K562 (cell line): ENCODE results near the gene ZNF687. TPM values are rescaled to one million over a fixed set of nuclear protein-coding genes. Genes with fewer than 3 reads are reported as not detected.

Source experiments
- ATAC-seq: fragments of 200-7000 bp; cut with Tn5 transposase; 3 replicates; pipeline ENCODE4 v1.9.1; 2020; ENCODE audit warnings: moderate library complexity
- BruUV-seq: library from RNA; stranded (reverse); fragments of 400-500 nt; replicated peaks from 2 replicates; lab custom pipeline; 2021; lab: Mats Ljungman, UMichigan
- CTCF ChIA-PET: fragments of 300-600 bp; formaldehyde crosslinking; extraction: SDS; loops from one replicate; lab custom pipeline; 2021; ENCODE audit warnings: low intra/inter-chr PET ratio; lab: Yijun Ruan, JAX
- POLR2A ChIA-PET: fragments of 300-600, 350-650 bp; sonication (Branson Sonifier 250); formaldehyde crosslinking; extraction: SDS; loops from one replicate; lab custom pipeline; 2021; ENCODE audit warnings: antibody characterized with exemption, inconsistent platforms; lab: Yijun Ruan, JAX
- DNase-seq, 4 experiments: peaks; one replicate each; pipeline versions ENCODE4 v3.0.0 to v3.0.0-alpha.2; 2011 to 2018; ENCODE audit warnings: low spot score in 3 of 4, mixed read lengths in 3 of 4; ENCODE audit errors: extremely low read depth in 1 of 4
- FAIRE-seq: peaks from 2 replicates; lab custom pipeline; 2011; peaks lifted over from hg19 to GRCh38; lab: Jason Lieb, UNC
- H2AFZ ChIP-seq: 2 replicates; pipeline ENCODE4 v1.6.0; 2011; ENCODE audit warnings: low read depth, low read length, control low read depth, inconsistent platforms
- H3K27ac ChIP-seq: fragments of 200-600 bp; 3 replicates; pipeline ENCODE4 v1.8.0; 2011; ENCODE audit warnings: low read depth, mild to moderate bottlenecking, control low read depth, inconsistent platforms, low read length, moderate library complexity, mixed read lengths; ENCODE audit errors: extremely low read depth
- H3K27me3 ChIP-seq, 2 experiments: fragments of 300-600 bp in 1 of 2; 2 replicates in 1 of 2; 3 replicates in 1 of 2; pipeline versions ENCODE4 v1.6.0 to v1.8.0; 2011; ENCODE audit warnings: inconsistent platforms in 2 of 2, low read length in 2 of 2, mild to moderate bottlenecking in 1 of 2, mixed read lengths in 1 of 2, moderate library complexity in 1 of 2; ENCODE audit not compliant: control insufficient read depth in 2 of 2, insufficient read depth in 2 of 2
- H3K36me3 ChIP-seq: fragments of 300-600 bp; 3 replicates; pipeline ENCODE4 v1.8.0; 2011; ENCODE audit warnings: mild to moderate bottlenecking, low read length, inconsistent platforms; ENCODE audit not compliant: control insufficient read depth, insufficient read depth
- H3K4me1 ChIP-seq, 2 experiments: fragments of 200-600 bp in 1 of 2; replicated peaks in 1 of 2; 2 replicates in 1 of 2; 3 replicates in 1 of 2; pipeline versions ENCODE4 v1.5.1 to v1.8.0; 2011; ENCODE audit warnings: inconsistent platforms in 2 of 2, low read length in 2 of 2, mild to moderate bottlenecking in 1 of 2, mixed read lengths in 1 of 2, moderate library complexity in 1 of 2; ENCODE audit not compliant: control insufficient read depth in 2 of 2, insufficient read depth in 2 of 2
- H3K4me2 ChIP-seq: 2 replicates; pipeline ENCODE4 v1.6.1; 2011; ENCODE audit warnings: low read length, control low read depth, inconsistent platforms, mixed read lengths; ENCODE audit not compliant: insufficient read depth
- H3K4me3 ChIP-seq: fragments of 200-600 bp; sonication (generic), shearing (Covaris generic); 2 replicates; pipeline ENCODE4 v1.5.1; 2016; ENCODE audit warnings: control low read depth, inconsistent platforms
- H3K79me2 ChIP-seq: fragments of 200-600 bp; 3 replicates; pipeline ENCODE4 v1.8.0; 2011; ENCODE audit warnings: low read length, inconsistent platforms; ENCODE audit not compliant: control insufficient read depth, insufficient read depth
- H3K9ac ChIP-seq, 2 experiments: 2 replicates each; pipeline versions ENCODE4 v1.6.0 to v1.6.1; 2011; ENCODE audit warnings: low read depth in 2 of 2, low read length in 2 of 2, control low read depth in 1 of 2, inconsistent platforms in 1 of 2, mild to moderate bottlenecking in 1 of 2, mixed read lengths in 1 of 2; ENCODE audit not compliant: insufficient read depth in 1 of 2
- H3K9me1 ChIP-seq: one replicate; pipeline ENCODE4 v1.6.0; 2011; ENCODE audit warnings: inconsistent platforms, mild to moderate bottlenecking, low read length, moderate library complexity; ENCODE audit not compliant: control insufficient read depth, insufficient read depth
- H3K9me3 ChIP-seq: replicated peaks from 2 replicates; pipeline ENCODE4 v1.5.1; 2011; ENCODE audit warnings: low read depth, low read length, inconsistent platforms; ENCODE audit not compliant: control insufficient read depth, insufficient read depth
- H4K20me1 ChIP-seq: replicated peaks from 2 replicates; pipeline ENCODE4 v1.6.1; 2011; ENCODE audit warnings: low read length, inconsistent platforms, mixed read lengths; ENCODE audit not compliant: control insufficient read depth, insufficient read depth
- CLOCK ChIP-seq: fragments of 250-450 bp; sonication (Bioruptor Pico); IDR thresholded peaks from 2 replicates; pipeline ENCODE4 v1.4.0; 2020; ENCODE audit warnings: mild to moderate bottlenecking, moderate library complexity, borderline replicate concordance
- NFIC ChIP-seq: fragments of 450-650 bp; IDR thresholded peaks from 2 replicates; pipeline ENCODE4 v1.6.1; 2017; ENCODE audit warnings: mild to moderate bottlenecking, inconsistent platforms
- RBFOX2 ChIP-seq: fragments of 200-400 bp; formaldehyde crosslinking; IDR thresholded peaks from 2 replicates; pipeline ENCODE4 v1.6.1; 2017; ENCODE audit warnings: low read depth, mild to moderate bottlenecking, low read length, moderate library complexity
- RNF2 ChIP-seq: sonication (generic); IDR thresholded peaks from 2 replicates; pipeline ENCODE4 v1.6.1; 2016
- WGBS: fragments of 100-300 bp; shearing (Covaris generic); methylation state at CpG from one replicate; pipeline ENCODE4 v1.1.6; 2016; ENCODE audit warnings: low coverage, mixed read lengths; ENCODE audit not compliant: insufficient coverage; ENCODE audit errors: missing lambda C conversion rate; 5-methylcytosine and 5-hydroxymethylcytosine counted together
- in situ Hi-C: fragments of 300-500 bp; cut with MboI; formaldehyde crosslinking; loops from 4 replicates; pipeline ENCODE4 v1.15.0; 2018; ENCODE audit warnings: inconsistent platforms, mixed read lengths
- intact Hi-C: fragments of 100-400 bp; cut with micrococcal nuclease; formaldehyde crosslinking; loops from 2 replicates; pipeline ENCODE4 v1.14.2; 2022
- polyA plus RNA-seq, 8 experiments: library from polyadenylated mRNA; depleted of rRNA in 4 of 8; stranded (reverse) in 5 of 8; unstranded in 3 of 8; fragments of >200 nt; fragmentation: Nextera tagmentation in 2 of 8; fragmentation: Illumina TruSeq in 1 of 8; extraction: Ambion mirVana in 2 of 8; extraction: Trizol in 1 of 8; gene quantifications; 2 replicates each; pipeline versions ENCODE4 v1.2.1 to v1.2.3, GENCODE V29; 2011 to 2014; ENCODE audit warnings: inconsistent platforms in 1 of 8, missing spikeins in 1 of 8
- total RNA-seq, 7 experiments: library from RNA; depleted of rRNA in 6 of 7; stranded (reverse); fragments of >200 nt in 6 of 7; fragmentation: Illumina TruSeq in 2 of 7; extraction: Trizol in 2 of 7; gene quantifications; 2 replicates each; pipeline versions ENCODE4 v1.2.1 to v1.2.3, GENCODE V29; 2011 to 2021; ENCODE audit warnings: low replicate concordance in 1 of 7

The ZNF687 gene
- total and polyA plus RNA-seq, 9 of the 15 experiments (the other 6 are each of a cell fraction or from before 2014, with no cell fraction given), result 0.13 to 26.4 (median 10.6) TPM

GRCh38 chr1:151286619-151287340 lies 4.7 kb downstream of the ZNF687 start:
- no peak for ATAC-seq
- TF ChIP-seq RBFOX2 (0 out of 2 replicates have a peak, but pooled peaks have one; percentile 12), NFIC (peak; percentile 82), CLOCK (no peak), RNF2 (no peak)
- DNase-seq, result no peak
- Histone ChIP-seq H3K9me1 (peaks cover 7% of the 10 kb centered on the region), H3K79me2 (peaks cover 28% of the 10 kb centered on the region), H3K27ac (no peak overlapping the region), H3K27me3 (no peaks in the 10 kb centered on the region), H4K20me1 (peaks cover 17% of the 10 kb centered on the region), H3K4me2 (no peak overlapping the region), H3K9ac (peak overlapping the region in 1 of 2 experiments; percentile 43; a peak in 1 of 4 replicates), H3K36me3 (peaks cover 70% of the 10 kb centered on the region; the same call in 2 of the 3 replicates), H2AFZ (no peak overlapping the region), H3K9me3 (no peaks in the 10 kb centered on the region), H3K4me1 (peaks cover 15 to 52% of the 10 kb centered on the region in 2 experiments), H3K4me3 (no peak overlapping the region)
- intact Hi-C loops, result loop anchor here (10.0 kb wide), 1 partner anchor 58 kb away; the partner anchor contains the start of gene RFX5
- BruUV-seq, result no TSS peak
- in situ Hi-C loops, result no loop called here
- no peak for FAIRE-seq
- POLR2A ChIA-PET, result interaction anchor here (0.7 kb wide), 2 partner anchors 112 to 219 kb away, joined by 3 to 5 read pairs; partner anchors contain the start of gene PSMB4
- WGBS, result 92% methylated on average over 8 of the region's 10 CpGs
- CTCF ChIA-PET, result no interaction called here
